ENCODE measurements around the gene AP2A1. TPM values are rescaled to one million over a fixed set of nuclear protein-coding genes. Genes with fewer than 3 reads are reported as not detected.

Gene AP2A1
- total RNA-seq, 3 donors from 2014 or later (not counting 1 experiment from before 2014, with no cell fraction given) = 137 to 163 (median 161) TPM

GRCh38 chr19:49752701-49753100 is 14.1 kb upstream of the AP2A1 start:
- Histone ChIP-seq H3K4me3 (ENCODE audit: low read length) (no peak overlapping the region), H3K27me3 (ENCODE audit: control insufficient read depth, insufficient read depth, low read length) (no peaks in the 10 kb centered on the region), H3K36me3 (ENCODE audit: control insufficient read depth, insufficient read depth, low read length) (no peaks in the 10 kb centered on the region), H3K27ac (ENCODE audit: low read length) (no peak overlapping the region), H3K9me3 (ENCODE audit: control insufficient read depth, insufficient read depth, low read length) (peaks cover 4% of the 10 kb centered on the region), H3K4me1 (ENCODE audit: control insufficient read depth, insufficient read depth, low read length) (peaks cover 11% of the 10 kb centered on the region)
- Mint-ChIP-seq H3K9me3 (no peaks in the 10 kb centered on the region), H3K27ac (no peak overlapping the region), H3K27me3 (ENCODE audit: low read depth in 2 of 2) (no peaks in the 10 kb centered on the region), H3K4me3 (no peak overlapping the region), H3K4me1 (peaks cover 12 to 19% of the 10 kb centered on the region in 2 donors), H3K36me3 (no peaks in the 10 kb centered on the region)
- intact Hi-C loops (cut with micrococcal nuclease) = no loop called here
- 84% methylated on average over 1 of the region's 1 CpG for WGBS (ENCODE audit: insufficient coverage)
- TF ChIP-seq CTCF (IDR thresholded peaks at IDR 0.05) = no peak
- DNase-seq = no peak
- ATAC-seq = no peak

GRCh38 chr19:49755956-49756355 is 10.8 kb upstream of the AP2A1 start:
- H3K4me1 Mint-ChIP-seq = no peaks in the 10 kb centered on the region
- no peak overlapping the region for H3K4me3 Mint-ChIP-seq
- intact Hi-C loops (cut with micrococcal nuclease) = no loop called here
- Histone ChIP-seq H3K27ac (ENCODE audit: low read length) (no peak overlapping the region), H3K4me1 (ENCODE audit: control insufficient read depth, insufficient read depth, low read length) (no peaks in the 10 kb centered on the region), H3K36me3 (ENCODE audit: control insufficient read depth, insufficient read depth, low read length) (no peaks in the 10 kb centered on the region), H3K9me3 (ENCODE audit: control insufficient read depth, insufficient read depth, low read length) (peaks cover 4% of the 10 kb centered on the region), H3K27me3 (ENCODE audit: control insufficient read depth, insufficient read depth, low read length) (no peaks in the 10 kb centered on the region), H3K4me3 (ENCODE audit: low read length) (no peak overlapping the region)
- 100% methylated on average over 3 of the region's 3 CpGs for WGBS (ENCODE audit: insufficient coverage)
- ATAC-seq (no peak), DNase-seq (no peak)
- no peaks in the 10 kb centered on the region for H3K27me3 Mint-ChIP-seq (ENCODE audit: low read depth in 2 of 2)
- H3K27ac Mint-ChIP-seq = no peak overlapping the region
- no peaks in the 10 kb centered on the region for H3K36me3 Mint-ChIP-seq
- TF ChIP-seq CTCF (IDR thresholded peaks at IDR 0.05) = no peak
- no peaks in the 10 kb centered on the region for H3K9me3 Mint-ChIP-seq

- Mint-ChIP-seq H3K27ac (no peak overlapping the region), H3K4me3 (no peak overlapping the region), H3K36me3 (no peaks in the 10 kb centered on the region), H3K4me1 (peaks cover 0 to 5% of the 10 kb centered on the region in 2 donors), H3K27me3 (ENCODE audit: low read depth in 2 of 2) (no peaks in the 10 kb centered on the region), H3K9me3 (no peaks in the 10 kb centered on the region)
- intact Hi-C loops (cut with micrococcal nuclease) = no loop called here
- 67% methylated on average over 7 of the region's 7 CpGs for WGBS (ENCODE audit: insufficient coverage)
- no peak overlapping the region for H3K27ac ChIP-seq (ENCODE audit: low read length)
- no peak for DNase-seq
- H3K9me3 ChIP-seq (ENCODE audit: control insufficient read depth, insufficient read depth, low read length) = peaks cover 4% of the 10 kb centered on the region
- no peaks in the 10 kb centered on the region for H3K27me3 ChIP-seq (ENCODE audit: control insufficient read depth, insufficient read depth, low read length)
- TF ChIP-seq CTCF (IDR thresholded peaks at IDR 0.05) = no peak
- no peak for ATAC-seq
- no peak overlapping the region for H3K4me3 ChIP-seq (ENCODE audit: low read length)
- H3K4me1 ChIP-seq (ENCODE audit: control insufficient read depth, insufficient read depth, low read length) = peaks cover 12% of the 10 kb centered on the region
- H3K36me3 ChIP-seq (ENCODE audit: control insufficient read depth, insufficient read depth, low read length) = no peaks in the 10 kb centered on the region
Observed at GRCh38 chr19:49758292-49758691, 8.5 kb upstream of the AP2A1 start.

- TF ChIP-seq CTCF (IDR thresholded peaks at IDR 0.05) = no peak
- no peak overlapping the region for H3K4me3 ChIP-seq (ENCODE audit: low read length)
- Mint-ChIP-seq H3K27ac (peak overlapping the region in 1 of 2 donors; percentile 75), H3K9me3 (no peaks in the 10 kb centered on the region), H3K27me3 (ENCODE audit: low read depth in 2 of 2) (no peaks in the 10 kb centered on the region), H3K4me1 (peaks cover 7 to 10% of the 10 kb centered on the region in 2 donors), H3K4me3 (no peak overlapping the region), H3K36me3 (no peaks in the 10 kb centered on the region)
- H3K9me3 ChIP-seq (ENCODE audit: control insufficient read depth, insufficient read depth, low read length) = peaks cover under 1% of the 10 kb centered on the region
- no peak for ATAC-seq
- H3K27ac ChIP-seq (ENCODE audit: low read length) = no peak overlapping the region
- intact Hi-C loops (cut with micrococcal nuclease) = no loop called here
- DNase-seq = no peak
- 100% methylated on average over 1 of the region's 1 CpG for WGBS (ENCODE audit: insufficient coverage)
- H3K4me1 ChIP-seq (ENCODE audit: control insufficient read depth, insufficient read depth, low read length) = peaks cover 21% of the 10 kb centered on the region
- no peaks in the 10 kb centered on the region for H3K36me3 ChIP-seq (ENCODE audit: control insufficient read depth, insufficient read depth, low read length)
- no peaks in the 10 kb centered on the region for H3K27me3 ChIP-seq (ENCODE audit: control insufficient read depth, insufficient read depth, low read length)
Observed at GRCh38 chr19:49761249-49761624, 5.6 kb upstream of the AP2A1 start.
